H1 (cell line): Measurements from ENCODE around the gene PRR35. TPM values are rescaled to one million over a fixed set of nuclear protein-coding genes. Genes with fewer than 3 reads are reported as not detected.

Experiments used
- CTCF ChIA-PET: fragments of 300-600 bp; sonication (Branson Sonifier 250); formaldehyde crosslinking; loops from one replicate; lab custom pipeline; 2021; ENCODE audit not compliant: partially characterized antibody; lab: Charles Lee
- POLR2A ChIA-PET: fragments of 300-600 bp; sonication (Branson Sonifier 250); formaldehyde crosslinking; loops from one replicate; lab custom pipeline; 2021; ENCODE audit warnings: inconsistent platforms; ENCODE audit not compliant: partially characterized antibody; lab: Charles Lee
- DNase-seq, 2 experiments: peaks; one replicate each; pipeline versions ENCODE4 v3.0.0 to v3.0.0-alpha.2; 2010 to 2022; ENCODE audit warnings: low spot score in 2 of 2, low read depth in 1 of 2, mixed read lengths in 1 of 2
- FAIRE-seq: peaks from 2 replicates; lab custom pipeline; 2011; peaks lifted over from hg19 to GRCh38; lab: Jason Lieb, UNC
- H2AFZ ChIP-seq: 2 replicates; pipeline ENCODE4 v1.8.1; 2012; ENCODE audit warnings: low read length, inconsistent platforms
- H2AK5ac ChIP-seq: 2 replicates; pipeline ENCODE4 v1.6.1; 2013; ENCODE audit warnings: low read depth, low read length
- H2BK120ac ChIP-seq: replicated peaks from 2 replicates; pipeline ENCODE3; 2013; ENCODE audit warnings: low read depth, low read length, inconsistent platforms
- H2BK12ac ChIP-seq: 2 replicates; pipeline ENCODE4 v1.6.1; 2013; ENCODE audit warnings: low read depth, low read length
- H2BK15ac ChIP-seq: 2 replicates; pipeline ENCODE4 v1.6.1; 2013; ENCODE audit warnings: low read length
- H2BK20ac ChIP-seq: 2 replicates; pipeline ENCODE4 v1.6.1; 2013; ENCODE audit warnings: low read length
- H2BK5ac ChIP-seq: 2 replicates; pipeline ENCODE4 v1.6.1; 2013; ENCODE audit warnings: low read depth, low read length
- H3K14ac ChIP-seq: 2 replicates; pipeline ENCODE4 v1.6.1; 2013; ENCODE audit warnings: inconsistent platforms; ENCODE audit not compliant: insufficient read length
- H3K18ac ChIP-seq: 2 replicates; pipeline ENCODE4 v1.6.1; 2013; ENCODE audit warnings: low read length; ENCODE audit errors: extremely low read depth
- H3K23ac ChIP-seq: 2 replicates; pipeline ENCODE4 v1.6.1; 2013; ENCODE audit warnings: inconsistent platforms; ENCODE audit not compliant: insufficient read length
- H3K23me2 ChIP-seq: 2 replicates; pipeline ENCODE4 v1.6.1; 2013; ENCODE audit warnings: low read depth, low read length
- H3K27ac ChIP-seq: 2 replicates; pipeline ENCODE4 v1.6.1; 2011; ENCODE audit warnings: low read depth, low read length, inconsistent platforms
- H3K27me3 ChIP-seq, 4 experiments: replicated peaks in 1 of 4; 1 replicate in 1 of 4; 2 replicates in 3 of 4; pipeline versions ENCODE4 v1.6.1 to v1.8.1; 2011 to 2013; ENCODE audit warnings: low read length in 3 of 4, mild to moderate bottlenecking in 3 of 4, inconsistent platforms in 2 of 4, mixed read lengths in 2 of 4, moderate library complexity in 1 of 4; ENCODE audit not compliant: control insufficient read depth in 3 of 4, insufficient read depth in 3 of 4; ENCODE audit errors: extremely low read depth in 1 of 4
- H3K36me3 ChIP-seq, 4 experiments: 2 replicates each; pipeline versions ENCODE4 v1.6.1 to v1.8.1; 2011 to 2013; ENCODE audit warnings: mild to moderate bottlenecking in 4 of 4, low read length in 3 of 4, moderate library complexity in 2 of 4, control low read depth in 1 of 4, inconsistent platforms in 1 of 4; ENCODE audit not compliant: insufficient read depth in 4 of 4, control insufficient read depth in 2 of 4
- H3K4ac ChIP-seq: replicated peaks from 2 replicates; pipeline ENCODE3; 2013; ENCODE audit warnings: low read length, low read depth, mixed read lengths, inconsistent platforms; ENCODE audit not compliant: insufficient read length
- H3K4me1 ChIP-seq, 4 experiments: replicated peaks in 1 of 4; 1 replicate in 1 of 4; 2 replicates in 3 of 4; pipeline versions ENCODE4 v1.6.1 to v1.8.1; 2011 to 2013; ENCODE audit warnings: low read length in 3 of 4, inconsistent platforms in 2 of 4, mixed read lengths in 1 of 4; ENCODE audit not compliant: insufficient read depth in 4 of 4, control insufficient read depth in 3 of 4
- H3K4me2 ChIP-seq, 2 experiments: 2 replicates each; pipeline versions ENCODE4 v1.6.1 to v1.8.1; 2011 to 2013; ENCODE audit warnings: low read depth in 2 of 2, low read length in 2 of 2, control low read depth in 1 of 2, inconsistent platforms in 1 of 2, mild to moderate bottlenecking in 1 of 2; ENCODE audit not compliant: insufficient read depth in 1 of 2
- H3K4me3 ChIP-seq, 4 experiments: fragments of 200-600, 300-600 bp in 1 of 4; sonication (generic), shearing (Covaris generic), sonication (Bioruptor Twin) in 1 of 4; 2 replicates each; pipeline versions ENCODE4 v1.5.1 to v1.8.1; 2011 to 2016; ENCODE audit warnings: low read length in 4 of 4, low read depth in 3 of 4, control low read depth in 2 of 4, inconsistent platforms in 2 of 4, mild to moderate bottlenecking in 2 of 4, mixed read lengths in 1 of 4, moderate library complexity in 1 of 4; ENCODE audit not compliant: insufficient read depth in 2 of 4; ENCODE audit errors: extremely low read depth in 1 of 4
- H3K56ac ChIP-seq: replicated peaks from 2 replicates; pipeline ENCODE3; 2013; ENCODE audit warnings: low read depth, mild to moderate bottlenecking, mixed read lengths, low read length, inconsistent platforms; ENCODE audit not compliant: insufficient read length
- H3K79me1 ChIP-seq: 2 replicates; pipeline ENCODE4 v1.6.1; 2013; ENCODE audit warnings: low read depth, low read length, control low read depth
- H3K79me2 ChIP-seq, 2 experiments: 2 replicates each; pipeline versions ENCODE4 v1.6.1 to v1.8.1; 2012 to 2013; ENCODE audit warnings: low read length in 2 of 2, mild to moderate bottlenecking in 2 of 2, inconsistent platforms in 1 of 2; ENCODE audit not compliant: insufficient read depth in 2 of 2, control insufficient read depth in 1 of 2
- H3K9ac ChIP-seq, 4 experiments: replicated peaks in 1 of 4; 1 replicate in 1 of 4; 2 replicates in 3 of 4; pipeline versions ENCODE4 v1.6.1 to v1.8.1; 2011 to 2013; ENCODE audit warnings: low read depth in 3 of 4, low read length in 3 of 4, control low read depth in 2 of 4, mild to moderate bottlenecking in 2 of 4, moderate library complexity in 2 of 4, inconsistent platforms in 1 of 4; ENCODE audit errors: extremely low read depth in 1 of 4
- H3K9me3 ChIP-seq, 2 experiments: 2 replicates each; pipeline versions ENCODE4 v1.6.1 to v1.8.1; 2012 to 2013; ENCODE audit warnings: mild to moderate bottlenecking in 2 of 2, moderate library complexity in 2 of 2, control low read depth in 1 of 2, inconsistent platforms in 1 of 2, low read depth in 1 of 2, low read length in 1 of 2, mixed read lengths in 1 of 2; ENCODE audit not compliant: insufficient read depth in 2 of 2
- H4K20me1 ChIP-seq, 2 experiments: replicated peaks in 1 of 2; 2 replicates each; pipeline versions ENCODE3 to v1.8.1; 2011 to 2013; ENCODE audit warnings: inconsistent platforms in 2 of 2, low read length in 2 of 2, mild to moderate bottlenecking in 1 of 2; ENCODE audit not compliant: insufficient read depth in 2 of 2, control insufficient read depth in 1 of 2
- H4K5ac ChIP-seq: 2 replicates; pipeline ENCODE4 v1.6.1; 2013; ENCODE audit warnings: low read length, low read depth, mixed read lengths, inconsistent platforms; ENCODE audit not compliant: insufficient read length
- H4K8ac ChIP-seq: 2 replicates; pipeline ENCODE4 v1.8.0; 2013; ENCODE audit warnings: mild to moderate bottlenecking, moderate library complexity, low read length, inconsistent platforms; ENCODE audit not compliant: insufficient read depth; ENCODE audit errors: extremely low read depth
- H4K91ac ChIP-seq: replicated peaks from 2 replicates; pipeline ENCODE3; 2013; ENCODE audit warnings: low read length, mixed read lengths, inconsistent platforms; ENCODE audit not compliant: insufficient read length
- BCL11A ChIP-seq, 2 experiments: IDR thresholded peaks; one replicate each; pipeline ENCODE4 v1.6.1; 2011; ENCODE audit warnings: low read depth in 2 of 2, low read length in 2 of 2, mild to moderate bottlenecking in 2 of 2
- CHD2 ChIP-seq: IDR thresholded peaks from 2 replicates; pipeline ENCODE4 v1.6.1; 2012; ENCODE audit warnings: low read length, improper control_type of control experiment
- CREB1 ChIP-seq: IDR thresholded peaks from 2 replicates; pipeline ENCODE4 v1.6.1; 2012; ENCODE audit warnings: inconsistent platforms
- CTBP2 ChIP-seq: IDR thresholded peaks from 2 replicates; pipeline ENCODE4 v1.7.0; 2011; ENCODE audit warnings: borderline replicate concordance, mild to moderate bottlenecking, moderate library complexity, mixed read lengths, low read length; ENCODE audit not compliant: insufficient read depth, insufficient read length
- GTF2F1 ChIP-seq: IDR thresholded peaks from 2 replicates; pipeline ENCODE4 v1.6.1; 2012; ENCODE audit warnings: low read depth, low read length, improper control_type of control experiment, borderline replicate concordance
- TCF12 ChIP-seq: IDR thresholded peaks from 2 replicates; pipeline ENCODE4 v1.6.1; 2011; ENCODE audit warnings: low read depth, mild to moderate bottlenecking, low read length
- WGBS, 2 experiments: shearing (Covaris generic) in 1 of 2; methylation state at CpG; one replicate each; pipeline versions ENCODE4 v1.1.6 to v1.1.7; 2013 to 2015; ENCODE audit warnings: low lambda C conversion rate in 2 of 2, mixed read lengths in 2 of 2, inconsistent platforms in 1 of 2, low coverage in 1 of 2, missing lambda C conversion rate in 1 of 2; ENCODE audit not compliant: insufficient replicate concordance in 2 of 2, insufficient coverage in 1 of 2, insufficient read length in 1 of 2; ENCODE audit errors: extremely low coverage in 1 of 2, missing lambda C conversion rate in 1 of 2; 5-methylcytosine and 5-hydroxymethylcytosine counted together
- polyA plus RNA-seq, 7 experiments: library from polyadenylated mRNA; depleted of rRNA in 3 of 7; stranded (reverse) in 5 of 7; unstranded in 2 of 7; fragments of >200 nt in 5 of 7; fragments of 200-250 nt in 2 of 7; gene quantifications; 1 replicate in 5 of 7; 2 replicates in 1 of 7; 4 replicates in 1 of 7; pipeline versions ENCODE4 v1.2.1 to v1.2.3, GENCODE V29; 2011 to 2013; ENCODE audit warnings: missing spikeins in 2 of 7, mixed read lengths in 2 of 7
- total RNA-seq: library from RNA; stranded (reverse); fragmentation: NEBNext Ultra II Directional; extraction: Animal tissue kit (Norgen Biotek cat#: 25700); gene quantifications from 2 replicates; pipeline ENCODE4 v1.2.1, GENCODE V29; 2021

PRR35 gene
- total and polyA plus RNA-seq, 2 of the 8 experiments (the other 6 are each of a cell fraction or from before 2014, with no cell fraction given) = 0.38 to 0.50 TPM

GRCh38 chr16:536746-537145 is 23.4 kb upstream of the PRR35 start:
- H4K8ac ChIP-seq = no peak overlapping the region
- H3K4me2 ChIP-seq = no peak overlapping the region
- no peak for DNase-seq
- H3K79me2 ChIP-seq = peaks cover 0 to 37% of the 10 kb centered on the region in 2 experiments; a peak in 3 of 4 replicates
- WGBS, 2 experiments = 91% methylated on average over 16 of the region's 17 CpGs; no CpG with 5 or more reads in 1 of the 2 experiments
- no peak overlapping the region for H2AK5ac ChIP-seq
- H2BK15ac ChIP-seq = no peak overlapping the region
- H3K4me3 ChIP-seq = no peak overlapping the region
- no peak for FAIRE-seq
- H3K79me1 ChIP-seq = peaks cover 16% of the 10 kb centered on the region
- no peak overlapping the region for H2AFZ ChIP-seq
- no peak overlapping the region for H3K27ac ChIP-seq
- H3K4me1 ChIP-seq = no peaks in the 10 kb centered on the region; a peak in 2 of 7 replicates
- no peak overlapping the region for H3K23ac ChIP-seq
- ChIA-PET CTCF (interaction anchor here (0.6 to 1.7 kb wide), 6 partner anchors 10 to 215 kb away, joined by 3 to 10 read pairs (median 3); no protein-coding TSS in a partner anchor), POLR2A (interaction anchor here (0.5 to 1.9 kb wide), 4 partner anchors 10 to 136 kb away, joined by 3 to 6 read pairs (median 3); partner anchors contain the start of gene CAPN15)
- H2BK12ac ChIP-seq = no peak overlapping the region
- no peak overlapping the region for H3K14ac ChIP-seq
- H3K9me3 ChIP-seq = no peaks in the 10 kb centered on the region
- H4K5ac ChIP-seq = no peak overlapping the region
- no peaks in the 10 kb centered on the region; a peak in 2 of 8 replicates for H3K36me3 ChIP-seq
- no peak overlapping the region for H3K9ac ChIP-seq
- H2BK5ac ChIP-seq = no peak overlapping the region
- no peaks in the 10 kb centered on the region for H3K27me3 ChIP-seq
- H3K56ac ChIP-seq = no peak overlapping the region
- no peak overlapping the region for H2BK20ac ChIP-seq
- no peak overlapping the region for H3K18ac ChIP-seq
- peaks cover 7 to 26% of the 10 kb centered on the region in 2 experiments for H4K20me1 ChIP-seq
- no peak overlapping the region for H3K4ac ChIP-seq
- H3K23me2 ChIP-seq = no peaks in the 10 kb centered on the region
- no peak overlapping the region for H2BK120ac ChIP-seq
- no peak overlapping the region for H4K91ac ChIP-seq
- TF ChIP-seq CTBP2 (no peak), TCF12 (no peak), CHD2 (no peak), GTF2F1 (no peak), BCL11A (IDR thresholded peaks at IDR 0.05; ENCODE audit: low read depth in 2 of 2, low read length in 2 of 2) (no peak), CREB1 (no peak)
